Activated CD4-positive, CD25-positive, alpha-beta regulatory T cell treated with anti-CD3 and anti-CD28 coated beads, Interleukin-2, amount 50 U/mL, for 24 hours (primary cell): ENCODE data around the gene SULT1C4.
"Not testable (repeated sequence)": the region's sequence is repeated elsewhere in the genome, so short reads cannot be mapped to it uniquely, and the experiment has no call there.

Source experiments
- ATAC-seq, 2 donors: fragments of 150-1000 bp; cut with Tn5 transposase; one replicate each; pipeline ENCODE4 v1.10.0; 2021; ENCODE audit warnings: mild to moderate bottlenecking in 1 of 2, moderate library complexity in 1 of 2

Gene SULT1C4

DNA sequence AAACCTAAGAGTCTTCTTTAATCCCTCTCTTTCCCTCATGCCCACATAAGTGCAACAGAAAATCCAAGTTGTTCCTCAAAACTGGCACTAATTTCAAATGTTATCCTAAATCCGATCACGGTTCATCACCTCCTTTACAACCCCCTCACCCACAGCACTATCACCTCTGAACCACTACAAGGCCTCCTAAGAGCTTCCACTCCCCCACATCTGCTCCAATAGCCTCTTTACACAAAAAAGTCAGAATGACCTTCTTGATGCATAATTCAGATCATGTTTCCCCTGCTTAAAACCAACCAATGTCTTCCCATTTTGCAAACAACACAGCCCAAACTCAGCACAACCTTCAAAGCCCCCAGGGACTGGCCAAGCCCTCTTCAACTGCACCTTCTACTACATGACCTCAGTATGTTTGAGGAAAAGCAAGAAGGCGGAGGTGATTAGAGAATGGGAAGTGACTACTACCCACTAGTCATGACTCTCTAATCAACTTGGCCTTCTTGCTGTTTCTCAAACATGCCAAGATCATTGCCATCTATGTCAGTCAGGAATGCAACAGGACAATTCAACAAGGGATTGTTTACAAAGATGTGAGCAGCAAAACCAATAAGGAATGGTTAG, 36.6 kb downstream of the SULT1C4 start:
- ATAC-seq = no peak

DNA sequence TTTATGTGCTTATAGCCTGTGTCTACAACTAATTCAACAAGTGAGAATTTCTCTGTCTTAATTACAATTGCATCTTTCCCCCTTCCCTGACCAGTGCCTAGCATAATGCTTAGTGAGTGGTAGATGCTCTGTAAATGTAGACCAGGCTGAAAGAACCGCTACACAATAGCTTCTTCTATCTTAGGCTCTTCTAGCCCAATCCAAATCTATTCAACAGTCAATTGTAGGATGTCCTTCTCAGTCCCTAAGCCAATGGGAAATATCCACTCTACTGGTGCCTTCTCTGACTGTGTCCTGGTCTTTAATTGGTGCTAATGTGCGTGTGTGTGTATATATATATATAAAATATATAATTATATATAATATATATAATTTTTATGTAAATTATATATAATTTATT, 37.2 kb downstream of the SULT1C4 start:
- no peak for ATAC-seq

DNA sequence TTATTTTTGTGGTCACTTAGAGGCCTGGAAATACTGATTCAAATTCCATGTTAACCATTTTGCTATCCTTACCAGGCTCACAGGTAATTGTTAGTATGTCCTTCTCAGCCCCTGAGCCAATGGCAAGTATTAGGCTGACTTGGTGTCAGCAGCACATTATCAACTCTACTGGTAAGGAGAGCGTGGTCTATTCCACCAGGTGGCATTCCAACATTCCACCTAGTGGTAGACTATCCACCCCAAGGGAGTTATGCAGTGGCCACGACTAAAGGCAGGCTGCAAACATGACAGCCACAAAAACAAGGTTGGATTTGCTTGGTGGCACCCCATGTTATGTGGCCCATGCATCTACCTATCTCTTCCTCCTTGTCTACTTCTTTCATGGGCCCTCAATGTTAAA, 39.5 kb downstream of the SULT1C4 start:
- ATAC-seq = no peak

DNA sequence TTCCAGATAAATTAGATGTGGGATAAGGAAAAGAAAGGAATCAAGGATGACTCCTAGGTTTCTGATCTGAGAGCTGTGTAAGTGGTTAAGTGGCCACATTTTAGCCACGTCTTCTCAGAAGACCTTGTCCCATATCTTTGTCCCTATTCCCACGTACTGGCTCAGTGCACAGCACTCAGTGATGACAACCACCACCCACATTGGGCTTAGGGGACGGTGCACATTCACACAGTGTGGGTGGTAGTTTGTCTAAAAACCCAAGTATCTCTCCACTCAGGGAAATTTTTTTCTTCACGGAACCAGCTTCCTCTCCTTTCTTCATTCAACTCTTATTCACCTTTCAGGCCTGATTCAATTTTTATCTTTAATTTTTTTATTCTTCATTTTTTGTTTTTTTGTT, 40.7 kb downstream of the SULT1C4 start:
- ATAC-seq = no peak

DNA sequence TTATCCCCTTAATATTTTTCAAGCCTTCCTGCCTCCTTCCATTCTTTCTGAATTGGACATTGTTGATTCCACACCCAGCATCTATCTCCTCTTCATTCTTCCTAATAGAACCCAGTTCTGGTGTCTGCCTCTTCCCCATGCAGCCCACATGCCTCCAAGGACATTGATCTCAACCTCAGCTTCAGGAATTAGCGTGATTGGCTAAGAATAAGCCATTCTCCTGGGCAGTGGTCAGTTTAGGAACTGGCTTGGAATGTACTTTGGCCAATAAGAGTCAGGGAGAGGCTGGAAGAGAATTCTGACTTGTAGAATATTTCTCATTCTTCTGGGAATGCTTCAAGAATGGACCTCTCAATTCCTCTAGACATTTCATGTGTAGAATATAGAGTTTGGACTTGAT, 45.3 kb downstream of the SULT1C4 start:
- ATAC-seq = no peak

DNA sequence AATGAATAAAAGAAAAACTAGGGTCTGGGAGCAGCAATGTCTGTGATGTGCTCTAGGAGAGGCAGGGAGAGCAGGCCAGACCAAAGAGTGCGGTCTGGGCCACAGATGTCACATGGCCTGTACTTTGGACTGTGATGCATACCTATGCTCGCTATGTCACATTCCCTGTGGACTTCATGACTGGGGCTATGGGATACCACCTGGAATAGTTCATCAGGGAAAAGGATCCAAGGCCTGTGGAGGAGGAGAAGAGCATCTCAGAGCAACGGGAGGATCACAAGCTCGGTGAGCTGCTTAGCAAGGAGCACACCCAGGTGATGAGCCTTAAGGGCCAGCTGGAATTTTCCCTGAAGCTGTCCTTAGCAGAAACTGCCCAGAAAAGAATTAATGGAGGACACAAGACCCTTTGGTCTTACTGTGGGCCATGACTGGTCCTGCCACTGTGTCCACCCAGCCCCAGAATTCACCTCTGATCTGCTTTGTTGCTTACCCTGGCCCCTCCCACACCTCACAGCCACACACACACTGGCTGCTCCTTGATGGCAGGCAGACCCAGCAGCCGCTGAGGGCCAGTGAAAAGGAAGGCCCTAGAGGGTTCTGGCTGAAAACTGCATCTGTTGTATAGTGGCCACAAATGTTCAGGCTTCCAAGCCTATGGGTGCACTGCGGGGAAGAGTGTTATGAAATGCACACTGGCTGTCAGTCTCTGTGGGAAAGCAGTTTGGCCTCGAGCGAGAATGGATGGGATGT, 45.9 kb downstream of the SULT1C4 start:
- ATAC-seq = no peak

DNA sequence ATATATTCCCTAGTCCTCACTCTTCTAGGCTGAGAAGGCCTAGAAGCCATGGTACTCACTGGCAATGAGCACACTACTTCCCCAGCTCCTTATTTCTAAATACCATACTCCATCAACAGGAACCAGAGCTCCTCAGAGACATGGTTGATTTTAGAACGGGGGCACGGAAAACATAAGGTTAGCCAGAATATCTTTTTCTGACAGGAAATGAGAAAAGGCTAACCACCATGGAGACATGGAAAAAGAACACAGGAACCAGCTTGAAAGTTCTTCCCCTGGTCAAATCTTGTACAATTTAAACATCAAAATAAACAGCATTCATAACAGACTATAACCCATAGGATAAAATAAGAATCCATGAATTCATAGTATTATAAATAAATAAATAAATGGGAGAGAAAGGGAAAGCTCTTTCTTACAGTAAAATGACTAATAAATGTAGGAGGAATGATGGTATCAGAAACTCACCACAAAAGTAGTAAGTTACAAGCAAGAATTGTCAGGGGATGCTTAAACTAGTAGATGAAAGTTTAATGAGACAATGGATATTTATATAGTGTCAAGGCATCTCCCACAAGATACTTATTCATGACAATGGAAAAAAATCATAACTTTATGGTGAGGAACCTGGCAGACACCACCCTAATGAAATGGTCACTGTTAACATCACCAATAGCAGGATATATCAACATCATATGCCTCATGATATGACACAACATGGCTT, 50.7 kb downstream of the SULT1C4 start:
- no peak for ATAC-seq

DNA sequence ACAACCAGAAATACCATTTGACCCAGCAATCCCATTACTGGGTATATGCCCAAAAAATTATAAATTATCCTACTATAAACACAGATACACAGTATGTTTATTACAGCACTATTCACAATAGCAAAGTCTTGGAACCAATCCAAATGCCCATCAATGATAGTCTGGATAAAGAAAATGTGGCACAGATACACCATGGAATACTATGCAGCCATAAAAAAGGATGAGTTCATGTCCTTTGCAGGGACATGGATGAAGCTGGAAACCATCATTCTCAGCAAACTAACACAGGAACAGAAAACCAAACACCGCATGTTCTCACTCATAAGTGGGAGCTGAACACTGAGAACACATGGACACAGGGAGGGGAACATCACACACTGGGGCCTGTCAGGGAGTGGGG, 57.8 kb downstream of the SULT1C4 start:
- not testable (repeated sequence) for ATAC-seq

DNA sequence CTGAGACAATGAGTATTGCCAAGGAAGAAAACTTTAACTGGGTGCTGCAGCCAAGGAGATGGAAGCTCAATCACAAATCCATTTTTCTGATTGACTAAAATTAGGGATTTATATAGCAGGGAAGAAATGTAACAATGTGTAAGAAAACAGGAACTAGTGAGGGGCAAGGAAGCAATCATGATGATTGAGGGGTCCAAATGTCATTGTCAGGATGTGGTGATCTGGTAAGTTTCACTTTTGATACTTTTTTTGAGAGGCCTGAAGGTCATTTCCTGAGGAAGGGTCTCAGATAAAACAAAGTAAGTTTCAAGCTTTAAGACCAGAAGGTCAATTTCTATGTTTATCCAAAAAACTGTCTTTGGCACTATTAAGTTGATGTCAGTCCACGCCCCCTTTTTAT, 59.2 kb downstream of the SULT1C4 start:
- ATAC-seq = no peak
